ENCODE data around the gene XRN1. TPM values are rescaled to one million over a fixed set of nuclear protein-coding genes. Genes with fewer than 3 reads are reported as not detected.
A peak's percentile ranks its signal among the peaks of the same experiment; 100 is the strongest.
"Not testable (repeated sequence)": the region's sequence is repeated elsewhere in the genome, so short reads cannot be mapped to it uniquely, and the experiment has no call there.

XRN1 gene
- total RNA-seq, 2 experiments from 2014 or later = 88.8 to 89.8 TPM

- H3K9me3 Mint-ChIP-seq; H3K4me3 Mint-ChIP-seq; POLR2A ChIA-PET; H3K27me3 Mint-ChIP-seq; ATAC-seq (ENCODE audit: low read depth); H3K27ac Mint-ChIP-seq; H3K4me1 Mint-ChIP-seq; DNase-seq: not testable (repeated sequence)
- peaks cover 42% of the 10 kb centered on the region for H3K36me3 Mint-ChIP-seq
Measured at GRCh38 chr3:142352698-142353097, 95.1 kb downstream of the XRN1 start.

- Mint-ChIP-seq H3K9me3 (peaks cover 4% of the 10 kb centered on the region), H3K4me3 (no peak overlapping the region), H3K4me1 (no peaks in the 10 kb centered on the region), H3K36me3 (peaks cover 36% of the 10 kb centered on the region), H3K27ac (no peak overlapping the region), H3K27me3 (no peaks in the 10 kb centered on the region)
- POLR2A ChIA-PET = no interaction called here
- no peak for DNase-seq
- no peak for ATAC-seq (ENCODE audit: low read depth)
Measured at GRCh38 chr3:142348460-142348859, 99.4 kb downstream of the XRN1 start.

- POLR2A ChIA-PET = no interaction called here
- no peak for ATAC-seq (ENCODE audit: low read depth)
- H3K4me3 Mint-ChIP-seq = no peak overlapping the region
- H3K9me3 Mint-ChIP-seq = peaks cover 17% of the 10 kb centered on the region
- H3K4me1 Mint-ChIP-seq = peaks cover 8% of the 10 kb centered on the region
- peak overlapping the region; percentile 8 for H3K27ac Mint-ChIP-seq
- DNase-seq = no peak
- H3K27me3 Mint-ChIP-seq = no peaks in the 10 kb centered on the region
- peaks cover 55% of the 10 kb centered on the region for H3K36me3 Mint-ChIP-seq
Measured at GRCh38 chr3:142337994-142338393, 109.8 kb downstream of the XRN1 start.

GRCh38 chr3:142332390-142332789 is 115.4 kb downstream of the XRN1 start:
- no peak overlapping the region for H3K27ac Mint-ChIP-seq
- no peaks in the 10 kb centered on the region for H3K27me3 Mint-ChIP-seq
- no peaks in the 10 kb centered on the region for H3K9me3 Mint-ChIP-seq
- peaks cover 37% of the 10 kb centered on the region for H3K36me3 Mint-ChIP-seq
- DNase-seq = no peak
- POLR2A ChIA-PET = no interaction called here
- no peaks in the 10 kb centered on the region for H3K4me1 Mint-ChIP-seq
- ATAC-seq (ENCODE audit: low read depth) = no peak
- H3K4me3 Mint-ChIP-seq = no peak overlapping the region

- H3K4me3 Mint-ChIP-seq; H3K4me1 Mint-ChIP-seq; POLR2A ChIA-PET; DNase-seq; H3K27me3 Mint-ChIP-seq; H3K27ac Mint-ChIP-seq; ATAC-seq (ENCODE audit: low read depth); H3K9me3 Mint-ChIP-seq: not testable (repeated sequence)
- peaks cover 63% of the 10 kb centered on the region for H3K36me3 Mint-ChIP-seq
Measured at GRCh38 chr3:142324275-142324953, 123.4 kb downstream of the XRN1 start.

GRCh38 chr3:142319912-142320311 is 127.9 kb downstream of the XRN1 start:
- Mint-ChIP-seq H3K27ac (no peak overlapping the region), H3K27me3 (no peaks in the 10 kb centered on the region), H3K4me3 (no peak overlapping the region), H3K9me3 (peaks cover 3% of the 10 kb centered on the region), H3K4me1 (peaks cover 6% of the 10 kb centered on the region), H3K36me3 (peaks cover 37% of the 10 kb centered on the region)
- no peak for ATAC-seq (ENCODE audit: low read depth)
- DNase-seq = no peak
- POLR2A ChIA-PET = no interaction called here

GRCh38 chr3:142319094-142319493 is 128.7 kb downstream of the XRN1 start:
- ATAC-seq (ENCODE audit: low read depth) = no peak

GRCh38 chr3:142318331-142318730 is 129.5 kb downstream of the XRN1 start:
- Mint-ChIP-seq H3K4me1 (peaks cover 6% of the 10 kb centered on the region), H3K9me3 (no peaks in the 10 kb centered on the region), H3K27ac (no peak overlapping the region), H3K36me3 (peaks cover 32% of the 10 kb centered on the region), H3K27me3 (no peaks in the 10 kb centered on the region), H3K4me3 (no peak overlapping the region)
- DNase-seq = no peak
- POLR2A ChIA-PET = no interaction called here
- no peak for ATAC-seq (ENCODE audit: low read depth)

More at GRCh38 chr3:142319094-142319493, 128.7 kb downstream of the XRN1 start:
- H3K27ac Mint-ChIP-seq = no peak overlapping the region
- no peaks in the 10 kb centered on the region for H3K9me3 Mint-ChIP-seq
- peaks cover 6% of the 10 kb centered on the region for H3K4me1 Mint-ChIP-seq
- H3K4me3 Mint-ChIP-seq = no peak overlapping the region
- POLR2A ChIA-PET = no interaction called here
- peaks cover 30% of the 10 kb centered on the region for H3K36me3 Mint-ChIP-seq
- H3K27me3 Mint-ChIP-seq = no peaks in the 10 kb centered on the region
- DNase-seq = no peak

- H3K4me1 Mint-ChIP-seq; H3K4me3 Mint-ChIP-seq; DNase-seq; H3K27me3 Mint-ChIP-seq; H3K9me3 Mint-ChIP-seq; H3K27ac Mint-ChIP-seq; POLR2A ChIA-PET; ATAC-seq (ENCODE audit: low read depth): not testable (repeated sequence)
- H3K36me3 Mint-ChIP-seq = peaks cover 35% of the 10 kb centered on the region
Measured at GRCh38 chr3:142315978-142316388, 131.9 kb downstream of the XRN1 start.

GRCh38 chr3:142315083-142315482 is 132.8 kb downstream of the XRN1 start:
- no peak for ATAC-seq (ENCODE audit: low read depth)
- no peaks in the 10 kb centered on the region for H3K27me3 Mint-ChIP-seq
- DNase-seq = no peak
- peaks cover 34% of the 10 kb centered on the region for H3K36me3 Mint-ChIP-seq
- POLR2A ChIA-PET = no interaction called here
- peaks cover 3% of the 10 kb centered on the region for H3K4me1 Mint-ChIP-seq
- no peak overlapping the region for H3K4me3 Mint-ChIP-seq
- H3K9me3 Mint-ChIP-seq = no peaks in the 10 kb centered on the region
- no peak overlapping the region for H3K27ac Mint-ChIP-seq

- Mint-ChIP-seq H3K4me3 (no peak overlapping the region), H3K27ac (no peak overlapping the region), H3K9me3 (no peaks in the 10 kb centered on the region), H3K36me3 (peaks cover 37% of the 10 kb centered on the region), H3K27me3 (no peaks in the 10 kb centered on the region), H3K4me1 (no peaks in the 10 kb centered on the region)
- ATAC-seq (ENCODE audit: low read depth) (no peak), DNase-seq (no peak)
- POLR2A ChIA-PET = no interaction called here
Measured at GRCh38 chr3:142310439-142310838, 137.4 kb downstream of the XRN1 start.

- H3K27me3 Mint-ChIP-seq; POLR2A ChIA-PET; H3K4me3 Mint-ChIP-seq; DNase-seq; H3K27ac Mint-ChIP-seq; H3K4me1 Mint-ChIP-seq; ATAC-seq (ENCODE audit: low read depth): not testable (repeated sequence)
- H3K36me3 Mint-ChIP-seq = peaks cover 64% of the 10 kb centered on the region
- peaks cover 30% of the 10 kb centered on the region for H3K9me3 Mint-ChIP-seq
Measured at GRCh38 chr3:142302847-142303246, 145.0 kb downstream of the XRN1 start.

- Mint-ChIP-seq H3K4me3 (no peak overlapping the region), H3K27me3 (no peaks in the 10 kb centered on the region), H3K27ac (no peak overlapping the region)
Measured at GRCh38 chr3:142298626-142299025, 149.2 kb downstream of the XRN1 start.

GRCh38 chr3:142296507-142296906 is 151.3 kb downstream of the XRN1 start:
- Mint-ChIP-seq H3K4me1 (no peaks in the 10 kb centered on the region), H3K4me3 (no peak overlapping the region), H3K36me3 (peaks cover 16% of the 10 kb centered on the region), H3K9me3 (peaks cover 8% of the 10 kb centered on the region), H3K27me3 (no peaks in the 10 kb centered on the region), H3K27ac (no peak overlapping the region)
- DNase-seq = no peak
- POLR2A ChIA-PET = no interaction called here
- no peak for ATAC-seq (ENCODE audit: low read depth)

More at GRCh38 chr3:142298626-142299025, 149.2 kb downstream of the XRN1 start:
- ATAC-seq (ENCODE audit: low read depth) (no peak), DNase-seq (no peak)
- Mint-ChIP-seq H3K9me3 (peaks cover 18% of the 10 kb centered on the region), H3K36me3 (peaks cover 36% of the 10 kb centered on the region), H3K4me1 (no peaks in the 10 kb centered on the region)
- POLR2A ChIA-PET = no interaction called here
